Measurements from ENCODE around the gene DMD.

DNA sequence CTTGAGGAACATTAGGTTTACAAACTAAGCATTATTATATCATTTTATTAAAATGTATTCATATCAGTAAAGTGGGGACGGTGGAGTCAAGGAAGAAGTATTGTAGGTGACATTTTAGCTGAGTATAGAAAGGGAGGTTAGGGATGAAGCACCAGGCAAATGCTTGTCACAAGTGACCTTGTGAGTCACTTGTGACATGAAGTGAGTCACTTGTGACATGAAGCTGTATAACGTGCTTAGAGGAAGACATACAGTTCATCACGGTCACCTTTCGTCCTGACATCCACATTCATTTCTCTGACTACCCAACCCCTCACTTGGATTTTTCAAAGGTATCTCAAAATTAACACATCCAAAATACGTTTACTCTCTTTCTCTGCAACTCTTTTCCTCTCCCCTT is 1034.8 kb downstream of the DMD start:
- no peak for TF ChIP-seq TCF12 (IDR thresholded peaks at IDR 0.05; ENCODE audit: low read depth, low read length)
- TF ChIP-seq ZNF274 (IDR thresholded peaks at IDR 0.05; ENCODE audit: borderline replicate concordance, extremely low read depth, low read length) = no peak
- TF ChIP-seq GABPA (IDR thresholded peaks at IDR 0.05; ENCODE audit: borderline replicate concordance, insufficient read depth, low read length) = no peak
- TF ChIP-seq, protein P1, sequence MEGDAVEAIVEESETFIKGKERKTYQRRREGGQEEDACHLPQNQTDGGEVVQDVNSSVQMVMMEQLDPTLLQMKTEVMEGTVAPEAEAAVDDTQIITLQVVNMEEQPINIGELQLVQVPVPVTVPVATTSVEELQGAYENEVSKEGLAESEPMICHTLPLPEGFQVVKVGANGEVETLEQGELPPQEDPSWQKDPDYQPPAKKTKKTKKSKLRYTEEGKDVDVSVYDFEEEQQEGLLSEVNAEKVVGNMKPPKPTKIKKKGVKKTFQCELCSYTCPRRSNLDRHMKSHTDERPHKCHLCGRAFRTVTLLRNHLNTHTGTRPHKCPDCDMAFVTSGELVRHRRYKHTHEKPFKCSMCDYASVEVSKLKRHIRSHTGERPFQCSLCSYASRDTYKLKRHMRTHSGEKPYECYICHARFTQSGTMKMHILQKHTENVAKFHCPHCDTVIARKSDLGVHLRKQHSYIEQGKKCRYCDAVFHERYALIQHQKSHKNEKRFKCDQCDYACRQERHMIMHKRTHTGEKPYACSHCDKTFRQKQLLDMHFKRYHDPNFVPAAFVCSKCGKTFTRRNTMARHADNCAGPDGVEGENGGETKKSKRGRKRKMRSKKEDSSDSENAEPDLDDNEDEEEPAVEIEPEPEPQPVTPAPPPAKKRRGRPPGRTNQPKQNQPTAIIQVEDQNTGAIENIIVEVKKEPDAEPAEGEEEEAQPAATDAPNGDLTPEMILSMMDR (IDR thresholded peaks at IDR 0.05; ENCODE audit: control extremely low read depth in 1 of 3, insufficient read depth in 1 of 3, low read depth in 1 of 3, low read length in 3 of 3) = no peak
- no peak for TF ChIP-seq HDAC2 (IDR thresholded peaks at IDR 0.05; ENCODE audit: borderline replicate concordance in 1 of 2, low read depth in 2 of 2, low read length in 2 of 2)
- TF ChIP-seq, protein P2, sequence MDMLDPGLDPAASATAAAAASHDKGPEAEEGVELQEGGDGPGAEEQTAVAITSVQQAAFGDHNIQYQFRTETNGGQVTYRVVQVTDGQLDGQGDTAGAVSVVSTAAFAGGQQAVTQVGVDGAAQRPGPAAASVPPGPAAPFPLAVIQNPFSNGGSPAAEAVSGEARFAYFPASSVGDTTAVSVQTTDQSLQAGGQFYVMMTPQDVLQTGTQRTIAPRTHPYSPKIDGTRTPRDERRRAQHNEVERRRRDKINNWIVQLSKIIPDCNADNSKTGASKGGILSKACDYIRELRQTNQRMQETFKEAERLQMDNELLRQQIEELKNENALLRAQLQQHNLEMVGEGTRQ (IDR thresholded peaks at IDR 0.05; ENCODE audit: low read length) = no peak
- TF ChIP-seq PHF8 (conservative IDR thresholded peaks at IDR 0.05; ENCODE audit: low read depth, low read length) = no peak
- TF ChIP-seq CEBPB (IDR thresholded peaks at IDR 0.05; ENCODE audit: low read depth, low read length) = no peak

All from H1 (cell line).